MM.1S (cell line): ENCODE results near the gene CHRNG.
A peak's percentile ranks its signal among the peaks of the same experiment; 100 is the strongest.

ENCODE experiments used
- DNase-seq: peaks from one replicate; pipeline ENCODE4 v3.0.0-alpha.2; 2015
- H2AFZ ChIP-seq: fragments of 300-600 bp; sonication (generic); 2 replicates; pipeline ENCODE4 v1.6.0; 2016; ENCODE audit warnings: antibody characterized with exemption, low read length
- H3F3A ChIP-seq: fragments of 300-600 bp; sonication (generic); 2 replicates; pipeline ENCODE4 v1.6.1; 2016; ENCODE audit warnings: mild to moderate bottlenecking, antibody characterized with exemption, low read length, moderate library complexity, mixed read lengths; ENCODE audit not compliant: insufficient read depth
- H3K27ac ChIP-seq: fragments of 300-600 bp; sonication (generic); 2 replicates; pipeline ENCODE4 v1.5.1; 2016; ENCODE audit warnings: mild to moderate bottlenecking, low read length
- H3K27me3 ChIP-seq: fragments of 300-600 bp; sonication (generic); replicated peaks from 2 replicates; pipeline ENCODE4 v1.6.0; 2016; ENCODE audit warnings: low read length; ENCODE audit not compliant: insufficient read depth
- H3K36me3 ChIP-seq: fragments of 300-600 bp; sonication (generic); replicated peaks from 2 replicates; pipeline ENCODE4 v1.6.1; 2016; ENCODE audit warnings: mild to moderate bottlenecking, low read length, mixed read lengths; ENCODE audit not compliant: insufficient read depth
- H3K4me1 ChIP-seq: fragments of 300-600 bp; sonication (generic); 2 replicates; pipeline ENCODE4 v1.6.1; 2016; ENCODE audit warnings: low read length, mixed read lengths
- H3K4me2 ChIP-seq: fragments of 300-600 bp; sonication (generic); 2 replicates; pipeline ENCODE4 v1.6.0; 2016; ENCODE audit warnings: low read depth, low read length
- H3K4me3 ChIP-seq: fragments of 300-600 bp; sonication (generic); 2 replicates; pipeline ENCODE4 v1.5.1; 2016; ENCODE audit warnings: low read length, mixed read lengths
- H3K79me2 ChIP-seq: fragments of 300-600 bp; sonication (generic); 2 replicates; pipeline ENCODE4 v1.6.1; 2016; ENCODE audit warnings: mixed run types, low read length, mixed read lengths
- H3K9ac ChIP-seq: fragments of 300-600 bp; sonication (generic); 2 replicates; pipeline ENCODE4 v1.6.1; 2016; ENCODE audit warnings: low read length, mixed read lengths
- H3K9me2 ChIP-seq: fragments of 300-600 bp; sonication (generic); replicated peaks from 2 replicates; pipeline ENCODE4 v1.6.1; 2016; ENCODE audit warnings: mild to moderate bottlenecking, low read length, mixed read lengths; ENCODE audit not compliant: insufficient read depth
- H3K9me3 ChIP-seq: fragments of 300-600 bp; sonication (generic); replicated peaks from 2 replicates; pipeline ENCODE4 v1.6.1; 2016; ENCODE audit warnings: mild to moderate bottlenecking, low read length, mixed read lengths; ENCODE audit not compliant: insufficient read depth
- H4K20me1 ChIP-seq: fragments of 300-600 bp; sonication (generic); 2 replicates; pipeline ENCODE4 v1.6.1; 2016; ENCODE audit warnings: mild to moderate bottlenecking, low read length, moderate library complexity, mixed read lengths; ENCODE audit not compliant: insufficient read depth
- CTCF ChIP-seq: fragments of 300-600 bp; sonication (generic); IDR thresholded peaks from 2 replicates; pipeline ENCODE4 v1.5.1; 2016; ENCODE audit warnings: antibody characterized with exemption, low read length, mixed read lengths
- EZH2 ChIP-seq: fragments of 300-600 bp; sonication (generic); optimal IDR thresholded peaks from 2 replicates; pipeline ENCODE3; 2017; ENCODE audit warnings: low read depth, mild to moderate bottlenecking, antibody characterized with exemption, low read length, mixed read lengths
- EZH2phosphoT487 ChIP-seq: fragments of 300-600 bp; sonication (generic); IDR thresholded peaks from 2 replicates; pipeline ENCODE4 v1.6.1; 2018; ENCODE audit warnings: antibody characterized with exemption, low read length

CHRNG gene

GRCh38 chr2:232581725-232582124, 42.2 kb downstream of the CHRNG start:
- Histone ChIP-seq H3K27me3 (no peaks in the 10 kb centered on the region), H3K27ac (peak overlapping the region; percentile 33; the same call in 1 of the 2 replicates), H2AFZ (no peak overlapping the region), H3K9ac (no peak overlapping the region), H3K4me1 (peaks cover 32% of the 10 kb centered on the region), H3K9me2 (no peaks in the 10 kb centered on the region), H3K36me3 (no peaks in the 10 kb centered on the region), H3F3A (peaks cover 5% of the 10 kb centered on the region; the same call in 1 of the 2 replicates), H4K20me1 (no peaks in the 10 kb centered on the region), H3K9me3 (no peaks in the 10 kb centered on the region), H3K79me2 (no peaks in the 10 kb centered on the region), H3K4me2 (peak overlapping the region; percentile 35; the same call in 1 of the 2 replicates), H3K4me3 (no peak overlapping the region)
- TF ChIP-seq EZH2 (no peak), CTCF (no peak), EZH2phosphoT487 (no peak)
- DNase-seq, result peak; percentile 70

GRCh38 chr2:232584238-232584637, 44.7 kb downstream of the CHRNG start:
- no peaks in the 10 kb centered on the region for H3K79me2 ChIP-seq
- H3K27ac ChIP-seq, result no peak overlapping the region
- H3K9me3 ChIP-seq, result no peaks in the 10 kb centered on the region
- TF ChIP-seq CTCF (no peak), EZH2phosphoT487 (no peak), EZH2 (no peak)
- no peak overlapping the region for H3K4me3 ChIP-seq
- no peak overlapping the region for H3K9ac ChIP-seq
- peaks cover 5% of the 10 kb centered on the region; the same call in 1 of the 2 replicates for H3F3A ChIP-seq
- H3K27me3 ChIP-seq, result no peaks in the 10 kb centered on the region
- no peaks in the 10 kb centered on the region for H3K9me2 ChIP-seq
- no peak overlapping the region for H2AFZ ChIP-seq
- no peaks in the 10 kb centered on the region for H3K36me3 ChIP-seq
- H3K4me2 ChIP-seq, result no peak overlapping the region
- peaks cover 32% of the 10 kb centered on the region for H3K4me1 ChIP-seq
- no peaks in the 10 kb centered on the region for H4K20me1 ChIP-seq
- no peak for DNase-seq

- Histone ChIP-seq H3K9me3 (no peaks in the 10 kb centered on the region), H3K27me3 (no peaks in the 10 kb centered on the region), H3F3A (no peaks in the 10 kb centered on the region), H3K9ac (no peak overlapping the region), H3K4me1 (peaks cover 6% of the 10 kb centered on the region), H3K4me3 (no peak overlapping the region), H3K4me2 (no peak overlapping the region), H4K20me1 (no peaks in the 10 kb centered on the region), H2AFZ (no peak overlapping the region), H3K27ac (no peak overlapping the region), H3K9me2 (no peaks in the 10 kb centered on the region), H3K79me2 (no peaks in the 10 kb centered on the region), H3K36me3 (no peaks in the 10 kb centered on the region)
- DNase-seq, result no peak
- TF ChIP-seq EZH2phosphoT487 (no peak), CTCF (no peak), EZH2 (no peak)
Observed at GRCh38 chr2:232586943-232587505, 47.5 kb downstream of the CHRNG start.
